IPS DF 6.9 (cell line): ENCODE measurements around the gene CFAP99.
"Not testable (repeated sequence)": the region's sequence is repeated elsewhere in the genome, so short reads cannot be mapped to it uniquely, and the experiment has no call there.

Source experiments
- DNase-seq: peaks from one replicate; pipeline ENCODE4 v3.0.0-alpha.2; 2013; ENCODE audit warnings: low read depth, low spot score
- H3K27ac ChIP-seq: one replicate; pipeline ENCODE4 v1.5.1; 2013; ENCODE audit warnings: low read length, control low read depth
- H3K27me3 ChIP-seq: 2 replicates; pipeline ENCODE4 v1.6.1; 2013; ENCODE audit warnings: mild to moderate bottlenecking, low read length; ENCODE audit not compliant: control insufficient read depth, insufficient read depth
- H3K36me3 ChIP-seq: 2 replicates; pipeline ENCODE4 v1.6.1; 2013; ENCODE audit warnings: low read length; ENCODE audit not compliant: control insufficient read depth, insufficient read depth
- H3K4me1 ChIP-seq: 2 replicates; pipeline ENCODE4 v1.6.1; 2013; ENCODE audit warnings: low read length; ENCODE audit not compliant: control insufficient read depth, insufficient read depth
- H3K4me3 ChIP-seq: 2 replicates; pipeline ENCODE4 v1.5.1; 2013; ENCODE audit warnings: mild to moderate bottlenecking, low read length
- H3K9me3 ChIP-seq: 2 replicates; pipeline ENCODE4 v1.6.1; 2013; ENCODE audit warnings: low read length, inconsistent platforms; ENCODE audit not compliant: control insufficient read depth, insufficient read depth
- WGBS: extraction: QIAGEN DNeasy Blood & Tissue Kit; methylation state at CpG from one replicate; pipeline ENCODE4 v1.1.7; 2013; ENCODE audit warnings: mixed read lengths, missing lambda C conversion rate; ENCODE audit not compliant: insufficient read length, insufficient coverage; 5-methylcytosine and 5-hydroxymethylcytosine counted together

Gene CFAP99

DNA sequence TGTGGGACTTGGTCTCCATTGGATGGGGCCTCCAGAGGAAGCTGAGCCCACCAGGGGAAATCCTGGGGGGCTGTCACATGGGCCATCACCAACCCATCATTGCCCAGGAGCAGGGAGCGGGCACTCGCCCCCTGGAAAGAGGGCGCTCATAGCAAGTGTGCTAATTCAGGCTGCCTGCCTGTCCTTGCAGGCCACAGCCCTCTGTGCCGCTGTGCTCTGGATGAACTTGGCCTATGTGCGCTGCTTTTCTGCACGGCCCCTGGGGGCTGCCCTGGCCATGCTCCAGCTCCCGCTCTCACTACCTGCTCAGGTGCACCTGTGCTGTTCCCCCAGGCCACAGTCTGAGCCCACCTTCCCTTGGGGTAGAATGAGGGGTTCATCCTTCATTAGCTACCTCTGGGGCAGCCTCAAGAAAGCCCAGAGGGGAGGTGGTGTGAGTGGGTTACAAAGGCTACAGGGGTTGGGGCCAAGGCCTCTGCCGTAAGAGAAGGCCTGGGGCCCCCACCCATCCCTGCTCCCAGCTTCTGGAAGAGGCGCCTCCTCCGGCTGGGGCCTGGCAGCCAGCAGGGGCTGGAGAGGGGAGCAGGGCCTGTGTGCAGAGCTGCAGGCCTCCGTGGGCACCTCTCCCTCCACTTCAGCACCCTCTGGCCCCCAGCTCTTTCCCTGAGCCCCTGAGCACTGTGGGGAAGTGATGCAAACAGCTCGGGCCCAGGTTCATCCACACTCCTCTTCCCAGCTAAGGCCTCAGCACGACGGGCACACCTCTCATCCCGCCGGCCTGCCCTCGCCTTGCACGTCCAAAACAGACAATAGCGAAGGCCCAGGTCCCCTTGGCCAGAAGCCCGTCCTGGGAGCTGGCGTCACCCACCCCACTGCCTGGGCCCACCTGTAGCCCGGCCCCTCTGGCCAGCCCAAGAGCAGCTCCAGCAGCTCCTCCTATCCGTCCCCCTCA, 8.9 kb downstream of the CFAP99 start:
- Histone ChIP-seq H3K36me3 (no peaks in the 10 kb centered on the region), H3K4me1 (no peaks in the 10 kb centered on the region; the same call in 1 of the 2 replicates), H3K27ac (no peak overlapping the region), H3K9me3 (no peaks in the 10 kb centered on the region), H3K4me3 (no peak overlapping the region), H3K27me3 (no peaks in the 10 kb centered on the region)
- no CpG with 5 or more reads among the region's 23 CpGs for whole genome bisulfite sequencing
- DNase-seq = no peak

DNA sequence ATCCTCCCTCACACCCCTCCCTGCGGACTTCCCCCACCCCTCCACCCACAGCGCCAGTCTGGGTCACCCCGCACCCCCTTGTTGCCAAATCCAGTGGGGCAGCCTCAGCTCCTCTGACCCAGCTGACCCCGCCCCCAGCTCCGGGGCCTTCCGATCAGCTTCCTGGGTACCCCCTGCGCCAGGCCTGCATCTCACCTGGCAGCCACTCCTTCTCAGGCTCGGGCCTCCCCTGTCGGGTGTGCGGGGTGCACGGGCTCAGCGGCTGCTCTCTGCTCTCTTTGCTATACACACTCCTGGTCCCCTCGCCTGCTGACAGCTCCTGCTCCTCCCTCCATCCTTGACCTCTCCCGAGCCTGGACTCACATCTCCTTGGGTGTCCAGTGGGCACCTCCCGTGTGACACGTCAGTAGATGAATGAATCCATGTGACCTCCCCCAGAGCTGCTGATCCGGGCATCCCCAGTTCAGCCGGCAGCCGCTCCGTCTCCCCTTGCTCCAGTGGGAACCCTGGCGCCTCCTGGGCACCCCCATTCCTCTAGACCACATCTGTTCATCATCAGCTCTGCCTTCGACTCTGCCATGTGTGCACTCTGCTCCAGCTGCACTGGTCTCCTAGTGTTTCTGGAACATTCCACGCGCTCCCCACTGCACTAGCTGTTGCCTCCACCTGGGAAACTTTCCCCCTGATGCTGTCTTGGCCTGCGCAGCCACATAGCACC, 9.9 kb downstream of the CFAP99 start:
- no CpG with 5 or more reads among the region's 25 CpGs for WGBS
- H3K9me3 ChIP-seq = no peaks in the 10 kb centered on the region
- no peak for DNase-seq
- no peaks in the 10 kb centered on the region; the same call in 1 of the 2 replicates for H3K4me1 ChIP-seq
- H3K27ac ChIP-seq = no peak overlapping the region
- H3K27me3 ChIP-seq = no peaks in the 10 kb centered on the region
- no peaks in the 10 kb centered on the region for H3K36me3 ChIP-seq
- H3K4me3 ChIP-seq = no peak overlapping the region

DNA sequence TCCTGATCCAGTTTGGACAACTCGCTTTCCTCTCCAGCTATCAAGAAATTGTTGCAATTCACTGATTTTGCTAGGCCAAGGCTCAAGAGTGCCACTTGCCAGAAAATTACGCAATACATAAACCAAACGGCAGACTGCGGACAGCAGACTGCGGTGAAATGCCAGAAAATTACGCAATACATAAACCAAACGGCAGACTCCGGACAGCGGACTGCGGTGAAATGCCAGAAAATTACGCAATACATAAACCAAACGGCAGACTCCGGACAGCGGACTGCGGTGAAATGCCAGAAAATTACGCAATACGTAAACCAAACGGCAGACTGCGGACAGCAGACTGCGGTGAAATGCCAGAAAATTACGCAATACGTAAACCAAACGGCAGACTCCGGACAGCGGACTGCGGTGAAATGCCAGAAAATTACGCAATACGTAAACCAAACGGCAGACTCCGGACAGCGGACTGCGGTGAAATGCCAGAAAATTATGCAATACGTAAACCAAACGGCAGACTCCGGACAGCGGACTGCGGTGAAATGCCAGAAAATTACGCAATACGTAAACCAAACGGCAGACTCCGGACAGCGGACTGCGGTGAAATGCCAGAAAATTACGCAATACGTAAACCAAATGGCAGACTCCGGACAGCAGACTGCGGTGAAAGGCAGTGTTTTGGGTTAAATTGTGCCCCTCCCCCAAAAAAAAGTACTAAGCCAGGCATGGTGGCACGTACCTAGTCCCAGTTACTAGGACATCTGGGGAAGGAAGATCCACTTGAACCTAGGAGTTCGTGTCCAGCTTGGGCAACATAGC, 11.4 kb downstream of the CFAP99 start:
- not testable (repeated sequence) for H3K36me3 ChIP-seq, H3K4me1 ChIP-seq, H3K27ac ChIP-seq, DNase-seq, H3K27me3 ChIP-seq, H3K9me3 ChIP-seq, H3K4me3 ChIP-seq
- WGBS = no CpG with 5 or more reads among the region's 49 CpGs

DNA sequence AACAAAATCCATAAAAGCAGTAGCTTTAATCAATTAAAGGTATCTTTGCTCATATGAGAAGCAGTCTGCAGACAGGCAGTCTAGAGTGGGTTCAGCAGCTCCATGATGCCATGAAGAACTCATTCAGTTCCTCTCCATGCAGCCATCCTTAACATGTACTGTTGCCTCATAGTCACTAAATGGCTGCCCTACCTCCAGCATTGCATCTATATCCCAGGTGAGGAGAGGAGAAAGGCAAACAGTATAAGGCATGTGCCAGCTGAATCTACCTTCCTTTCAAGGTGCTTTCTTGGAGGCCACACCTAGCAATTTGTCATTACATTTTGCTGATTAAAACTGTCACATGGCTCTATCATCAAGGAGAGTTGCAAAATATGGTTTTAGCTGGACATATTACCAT, 13.2 kb downstream of the CFAP99 start:
- Histone ChIP-seq H3K27me3 (no peaks in the 10 kb centered on the region), H3K4me1 (no peaks in the 10 kb centered on the region; the same call in 1 of the 2 replicates), H3K27ac (no peak overlapping the region), H3K9me3 (no peaks in the 10 kb centered on the region), H3K4me3 (no peak overlapping the region), H3K36me3 (no peaks in the 10 kb centered on the region)
- DNase-seq = no peak

DNA sequence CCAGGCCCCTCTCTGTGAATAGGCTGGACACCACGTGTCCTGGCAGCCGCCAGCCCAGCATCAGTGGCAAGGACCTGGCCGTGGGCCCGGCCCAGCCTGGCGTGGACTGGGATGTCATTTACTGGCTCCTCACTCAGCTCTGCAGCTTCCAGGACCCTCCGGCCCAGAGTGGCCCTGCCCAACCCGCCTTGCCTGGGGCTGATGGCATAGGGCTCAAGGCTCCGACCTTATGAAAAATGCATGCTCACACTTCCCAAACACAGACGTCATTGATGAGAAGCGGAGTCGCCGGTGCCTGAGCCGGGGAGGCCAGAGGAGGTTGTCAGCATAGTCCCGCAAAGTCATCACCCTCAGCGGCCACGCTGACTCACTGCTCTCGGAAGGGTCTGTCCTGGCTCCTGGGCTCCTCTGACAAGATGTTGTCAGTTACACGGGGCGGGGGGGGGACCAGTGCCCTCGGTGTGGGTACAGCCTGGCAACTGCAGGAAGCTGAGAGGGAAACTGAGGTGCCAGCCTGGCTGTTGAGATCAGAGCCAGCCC, 14.3 kb downstream of the CFAP99 start:
- Histone ChIP-seq H3K9me3 (no peaks in the 10 kb centered on the region), H3K27ac (no peak overlapping the region), H3K4me3 (no peak overlapping the region), H3K27me3 (no peaks in the 10 kb centered on the region), H3K4me1 (no peaks in the 10 kb centered on the region; the same call in 1 of the 2 replicates), H3K36me3 (no peaks in the 10 kb centered on the region)
- no CpG with 5 or more reads among the region's 20 CpGs for WGBS
- DNase-seq = no peak

DNA sequence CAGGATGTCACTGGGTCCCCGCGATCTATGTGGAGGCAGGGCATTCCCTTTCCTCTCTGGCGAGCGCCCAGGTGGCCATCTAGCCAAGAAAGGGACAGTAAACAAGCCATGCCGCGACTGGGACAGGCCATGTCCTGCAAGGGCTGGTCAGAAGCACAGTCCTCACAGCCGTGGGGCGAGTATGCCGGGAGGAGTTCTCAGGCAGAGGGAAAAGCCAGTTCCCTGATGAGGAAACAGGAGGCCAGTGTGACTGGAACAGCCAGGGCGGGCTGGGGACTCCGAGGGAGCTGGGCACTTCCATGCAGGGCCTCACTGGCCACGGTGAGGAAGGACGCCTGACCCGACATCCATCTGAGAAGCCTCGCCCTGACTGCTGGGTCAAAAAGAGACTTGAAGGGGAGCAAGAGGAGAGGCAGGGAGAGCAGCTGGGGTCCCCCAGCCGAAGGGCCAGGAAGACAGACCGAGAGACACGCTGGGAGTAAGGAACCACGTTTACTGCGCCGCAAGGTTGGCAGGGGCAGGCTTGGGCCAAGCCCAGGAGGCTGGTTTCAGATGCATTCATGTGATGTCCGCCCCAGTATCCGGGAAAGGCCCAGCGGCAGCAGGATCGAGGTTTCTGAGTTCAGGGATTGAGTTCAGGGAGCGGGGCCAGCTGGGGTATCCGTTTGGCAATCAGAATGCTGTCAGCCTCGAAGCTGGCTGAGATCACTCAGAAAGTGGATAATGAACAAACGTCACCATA, 15.0 kb downstream of the CFAP99 start:
- Histone ChIP-seq H3K4me3 (no peak overlapping the region), H3K27me3 (no peaks in the 10 kb centered on the region), H3K4me1 (no peaks in the 10 kb centered on the region), H3K9me3 (no peaks in the 10 kb centered on the region), H3K36me3 (no peaks in the 10 kb centered on the region), H3K27ac (no peak overlapping the region)
- no CpG with 5 or more reads among the region's 29 CpGs for WGBS
- DNase-seq = no peak

DNA sequence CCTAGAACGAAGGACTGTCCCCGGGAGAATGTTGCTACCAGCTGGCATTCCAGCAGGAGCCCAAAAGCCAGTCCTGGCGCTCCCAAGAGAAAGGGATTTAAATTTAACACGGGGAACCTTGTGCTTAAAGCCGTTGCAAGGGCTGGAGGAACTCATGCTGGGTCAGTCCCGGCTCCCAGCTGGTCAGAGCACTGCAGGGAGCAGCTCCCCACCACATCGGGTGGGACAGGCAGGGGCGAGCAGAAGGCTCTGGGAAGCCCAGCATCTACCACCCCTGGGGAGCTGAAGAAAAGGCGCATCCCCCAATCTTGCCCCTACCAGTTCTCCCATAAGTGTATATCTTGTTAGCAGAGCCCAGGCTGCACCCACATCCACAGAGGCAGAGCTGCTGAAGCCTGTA, 15.7 kb downstream of the CFAP99 start:
- DNase-seq = no peak
- Histone ChIP-seq H3K9me3 (no peaks in the 10 kb centered on the region), H3K27me3 (no peaks in the 10 kb centered on the region), H3K27ac (no peak overlapping the region), H3K4me3 (no peak overlapping the region), H3K4me1 (no peaks in the 10 kb centered on the region), H3K36me3 (no peaks in the 10 kb centered on the region)
- no CpG with 5 or more reads among the region's 9 CpGs for WGBS

DNA sequence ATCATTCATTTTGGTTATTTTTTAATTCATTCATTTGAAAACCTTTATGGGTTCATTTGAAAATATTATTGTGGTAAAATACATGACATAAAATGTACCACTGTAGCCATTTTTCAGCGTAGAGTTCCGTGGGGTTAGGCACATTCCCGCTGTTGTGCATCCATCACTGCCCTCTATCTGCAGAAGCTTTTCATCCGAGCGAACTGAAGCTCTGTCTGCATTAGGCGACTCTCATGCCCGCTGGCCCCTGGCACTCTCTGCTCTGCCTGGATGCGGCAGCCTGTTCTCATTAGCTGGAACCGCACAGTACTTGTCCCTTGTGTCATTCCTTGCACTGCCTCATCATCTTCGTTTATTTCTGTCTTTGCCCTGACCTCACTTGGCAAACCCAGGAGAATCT, 17.5 kb downstream of the CFAP99 start:
- Histone ChIP-seq H3K4me3 (no peak overlapping the region), H3K9me3 (no peaks in the 10 kb centered on the region), H3K27me3 (no peaks in the 10 kb centered on the region), H3K36me3 (no peaks in the 10 kb centered on the region), H3K4me1 (no peaks in the 10 kb centered on the region), H3K27ac (no peak overlapping the region)
- DNase-seq = no peak
- no CpG with 5 or more reads among the region's 10 CpGs for WGBS

DNA sequence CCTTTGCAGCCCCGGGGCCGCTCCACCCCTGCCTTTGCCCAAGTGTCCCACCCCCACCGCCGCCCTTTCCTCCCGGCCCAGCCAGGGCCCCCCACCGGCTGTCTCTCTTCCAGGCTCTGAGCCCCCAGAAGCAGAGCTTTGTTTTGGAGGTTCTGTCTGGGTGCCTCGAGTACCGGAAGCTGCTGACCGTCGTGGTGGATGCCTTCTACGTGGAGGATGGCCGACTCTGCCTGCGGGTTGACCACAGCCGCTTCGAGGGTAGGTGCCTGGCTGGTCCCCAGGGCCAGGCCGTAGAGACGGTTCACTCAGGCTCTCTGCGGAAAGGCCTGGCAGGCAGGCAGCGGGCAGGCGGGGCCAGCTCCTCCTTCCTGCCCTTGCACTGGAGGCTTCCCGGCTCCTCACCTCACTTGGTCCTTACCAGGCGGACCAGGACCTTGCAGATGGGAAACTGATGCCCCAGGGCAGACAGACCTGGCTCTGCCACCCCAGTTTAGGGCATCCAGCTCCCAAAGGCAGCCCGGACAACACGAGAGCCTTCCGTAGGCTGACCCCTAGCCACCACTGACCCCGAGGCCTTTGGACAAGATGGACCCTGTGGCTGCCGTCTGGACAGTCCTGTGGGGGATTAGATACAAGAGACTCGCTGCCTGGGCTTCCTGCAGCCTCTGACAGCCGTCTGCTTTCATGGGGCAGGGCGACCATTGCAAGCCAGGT, 18.2 kb downstream of the CFAP99 start:
- whole genome bisulfite sequencing = no CpG with 5 or more reads among the region's 30 CpGs
- H3K27ac ChIP-seq = no peak overlapping the region
- H3K27me3 ChIP-seq = no peaks in the 10 kb centered on the region
- no peaks in the 10 kb centered on the region for H3K9me3 ChIP-seq
- DNase-seq = no peak
- no peaks in the 10 kb centered on the region for H3K36me3 ChIP-seq
- H3K4me3 ChIP-seq = no peak overlapping the region
- H3K4me1 ChIP-seq = peaks cover 1% of the 10 kb centered on the region; the same call in 1 of the 2 replicates
